Upper lobe of left lung (tissue), 4 donors: Measurements from ENCODE around the gene BAAT.

Experiments
- POLR2A ChIP-seq, 4 donors: fragments of 450-650 bp; IDR thresholded peaks; one replicate each; pipeline ENCODE4 v1.5.1; 2016 to 2017; ENCODE audit warnings: antibody characterized with exemption in 4 of 4, mild to moderate bottlenecking in 2 of 4
- TF ChIP-seq, protein P1 (sequence below), 6 experiments: fragments of 450-650 bp in 4 of 6; fragments of 200-600 bp in 2 of 6; sonication (generic) in 2 of 6; IDR thresholded peaks; one replicate each; pipeline ENCODE4 v1.5.1; 2016 to 2019; ENCODE audit warnings: antibody characterized with exemption in 6 of 6

DNA sequence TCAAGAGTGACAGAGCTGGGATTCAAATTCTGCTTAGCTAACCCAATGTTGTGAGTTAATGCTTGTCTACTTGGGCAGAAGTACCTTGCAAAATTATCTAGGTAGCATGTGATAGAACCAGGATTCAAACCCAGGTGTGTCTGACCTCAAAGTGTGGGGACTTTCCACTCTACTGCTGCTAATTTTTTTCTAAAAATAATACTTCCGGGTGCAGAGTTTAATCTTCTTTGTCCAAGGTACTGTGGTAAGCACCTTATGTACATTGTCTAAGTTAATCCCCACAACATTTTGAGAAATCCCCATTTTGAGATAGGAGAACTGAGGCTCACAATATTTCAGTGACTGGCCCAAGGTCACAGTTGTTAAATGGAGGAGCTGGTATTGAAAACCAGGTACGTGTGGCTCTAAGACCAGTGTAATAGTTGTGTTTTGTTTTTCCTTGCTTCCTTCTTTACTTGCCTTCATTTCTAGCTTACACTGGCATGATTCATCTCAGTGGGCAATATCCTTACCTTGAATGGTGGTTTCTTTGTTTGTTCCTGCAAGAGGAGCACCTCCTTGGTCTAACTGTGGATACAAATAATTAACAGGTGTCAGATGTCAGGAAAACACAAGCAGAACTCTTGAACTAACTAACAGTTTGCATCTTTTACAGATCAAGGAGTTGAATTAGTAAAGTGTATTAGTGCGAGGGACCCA is 43.3 kb upstream of the BAAT start:
- TF ChIP-seq, protein P1, sequence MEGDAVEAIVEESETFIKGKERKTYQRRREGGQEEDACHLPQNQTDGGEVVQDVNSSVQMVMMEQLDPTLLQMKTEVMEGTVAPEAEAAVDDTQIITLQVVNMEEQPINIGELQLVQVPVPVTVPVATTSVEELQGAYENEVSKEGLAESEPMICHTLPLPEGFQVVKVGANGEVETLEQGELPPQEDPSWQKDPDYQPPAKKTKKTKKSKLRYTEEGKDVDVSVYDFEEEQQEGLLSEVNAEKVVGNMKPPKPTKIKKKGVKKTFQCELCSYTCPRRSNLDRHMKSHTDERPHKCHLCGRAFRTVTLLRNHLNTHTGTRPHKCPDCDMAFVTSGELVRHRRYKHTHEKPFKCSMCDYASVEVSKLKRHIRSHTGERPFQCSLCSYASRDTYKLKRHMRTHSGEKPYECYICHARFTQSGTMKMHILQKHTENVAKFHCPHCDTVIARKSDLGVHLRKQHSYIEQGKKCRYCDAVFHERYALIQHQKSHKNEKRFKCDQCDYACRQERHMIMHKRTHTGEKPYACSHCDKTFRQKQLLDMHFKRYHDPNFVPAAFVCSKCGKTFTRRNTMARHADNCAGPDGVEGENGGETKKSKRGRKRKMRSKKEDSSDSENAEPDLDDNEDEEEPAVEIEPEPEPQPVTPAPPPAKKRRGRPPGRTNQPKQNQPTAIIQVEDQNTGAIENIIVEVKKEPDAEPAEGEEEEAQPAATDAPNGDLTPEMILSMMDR (IDR thresholded peaks at IDR 0.05), result no peak
- no peak for TF ChIP-seq POLR2A (IDR thresholded peaks at IDR 0.05)
